H1 (cell line): ENCODE results near the gene TOR1A. TPM values are rescaled to one million over a fixed set of nuclear protein-coding genes. Genes with fewer than 3 reads are reported as not detected.

Experiments
- CTCF ChIA-PET: fragments of 300-600 bp; sonication (Branson Sonifier 250); formaldehyde crosslinking; loops from one replicate; lab custom pipeline; 2021; ENCODE audit not compliant: partially characterized antibody; lab: Charles Lee
- POLR2A ChIA-PET: fragments of 300-600 bp; sonication (Branson Sonifier 250); formaldehyde crosslinking; loops from one replicate; lab custom pipeline; 2021; ENCODE audit warnings: inconsistent platforms; ENCODE audit not compliant: partially characterized antibody; lab: Charles Lee
- DNase-seq, 2 experiments: peaks; one replicate each; pipeline versions ENCODE4 v3.0.0 to v3.0.0-alpha.2; 2010 to 2022; ENCODE audit warnings: low spot score in 2 of 2, low read depth in 1 of 2, mixed read lengths in 1 of 2
- FAIRE-seq: peaks from 2 replicates; lab custom pipeline; 2011; peaks lifted over from hg19 to GRCh38; lab: Jason Lieb, UNC
- H2AFZ ChIP-seq: 2 replicates; pipeline ENCODE4 v1.8.1; 2012; ENCODE audit warnings: low read length, inconsistent platforms
- H2AK5ac ChIP-seq: 2 replicates; pipeline ENCODE4 v1.6.1; 2013; ENCODE audit warnings: low read depth, low read length
- H2BK120ac ChIP-seq: replicated peaks from 2 replicates; pipeline ENCODE3; 2013; ENCODE audit warnings: low read depth, low read length, inconsistent platforms
- H2BK12ac ChIP-seq: 2 replicates; pipeline ENCODE4 v1.6.1; 2013; ENCODE audit warnings: low read depth, low read length
- H2BK15ac ChIP-seq: 2 replicates; pipeline ENCODE4 v1.6.1; 2013; ENCODE audit warnings: low read length
- H2BK20ac ChIP-seq: 2 replicates; pipeline ENCODE4 v1.6.1; 2013; ENCODE audit warnings: low read length
- H2BK5ac ChIP-seq: 2 replicates; pipeline ENCODE4 v1.6.1; 2013; ENCODE audit warnings: low read depth, low read length
- H3K14ac ChIP-seq: 2 replicates; pipeline ENCODE4 v1.6.1; 2013; ENCODE audit warnings: inconsistent platforms; ENCODE audit not compliant: insufficient read length
- H3K18ac ChIP-seq: 2 replicates; pipeline ENCODE4 v1.6.1; 2013; ENCODE audit warnings: low read length; ENCODE audit errors: extremely low read depth
- H3K23ac ChIP-seq: 2 replicates; pipeline ENCODE4 v1.6.1; 2013; ENCODE audit warnings: inconsistent platforms; ENCODE audit not compliant: insufficient read length
- H3K23me2 ChIP-seq: 2 replicates; pipeline ENCODE4 v1.6.1; 2013; ENCODE audit warnings: low read depth, low read length
- H3K27ac ChIP-seq: 2 replicates; pipeline ENCODE4 v1.6.1; 2011; ENCODE audit warnings: low read depth, low read length, inconsistent platforms
- H3K27me3 ChIP-seq, 4 experiments: replicated peaks in 1 of 4; 1 replicate in 1 of 4; 2 replicates in 3 of 4; pipeline versions ENCODE4 v1.6.1 to v1.8.1; 2011 to 2013; ENCODE audit warnings: low read length in 3 of 4, mild to moderate bottlenecking in 3 of 4, inconsistent platforms in 2 of 4, mixed read lengths in 2 of 4, moderate library complexity in 1 of 4; ENCODE audit not compliant: control insufficient read depth in 3 of 4, insufficient read depth in 3 of 4; ENCODE audit errors: extremely low read depth in 1 of 4
- H3K36me3 ChIP-seq, 4 experiments: 2 replicates each; pipeline versions ENCODE4 v1.6.1 to v1.8.1; 2011 to 2013; ENCODE audit warnings: mild to moderate bottlenecking in 4 of 4, low read length in 3 of 4, moderate library complexity in 2 of 4, control low read depth in 1 of 4, inconsistent platforms in 1 of 4; ENCODE audit not compliant: insufficient read depth in 4 of 4, control insufficient read depth in 2 of 4
- H3K4ac ChIP-seq: replicated peaks from 2 replicates; pipeline ENCODE3; 2013; ENCODE audit warnings: low read length, low read depth, mixed read lengths, inconsistent platforms; ENCODE audit not compliant: insufficient read length
- H3K4me1 ChIP-seq, 4 experiments: replicated peaks in 1 of 4; 1 replicate in 1 of 4; 2 replicates in 3 of 4; pipeline versions ENCODE4 v1.6.1 to v1.8.1; 2011 to 2013; ENCODE audit warnings: low read length in 3 of 4, inconsistent platforms in 2 of 4, mixed read lengths in 1 of 4; ENCODE audit not compliant: insufficient read depth in 4 of 4, control insufficient read depth in 3 of 4
- H3K4me2 ChIP-seq, 2 experiments: 2 replicates each; pipeline versions ENCODE4 v1.6.1 to v1.8.1; 2011 to 2013; ENCODE audit warnings: low read depth in 2 of 2, low read length in 2 of 2, control low read depth in 1 of 2, inconsistent platforms in 1 of 2, mild to moderate bottlenecking in 1 of 2; ENCODE audit not compliant: insufficient read depth in 1 of 2
- H3K4me3 ChIP-seq, 4 experiments: fragments of 200-600, 300-600 bp in 1 of 4; sonication (generic), shearing (Covaris generic), sonication (Bioruptor Twin) in 1 of 4; 2 replicates each; pipeline versions ENCODE4 v1.5.1 to v1.8.1; 2011 to 2016; ENCODE audit warnings: low read length in 4 of 4, low read depth in 3 of 4, control low read depth in 2 of 4, inconsistent platforms in 2 of 4, mild to moderate bottlenecking in 2 of 4, mixed read lengths in 1 of 4, moderate library complexity in 1 of 4; ENCODE audit not compliant: insufficient read depth in 2 of 4; ENCODE audit errors: extremely low read depth in 1 of 4
- H3K56ac ChIP-seq: replicated peaks from 2 replicates; pipeline ENCODE3; 2013; ENCODE audit warnings: low read depth, mild to moderate bottlenecking, mixed read lengths, low read length, inconsistent platforms; ENCODE audit not compliant: insufficient read length
- H3K79me1 ChIP-seq: 2 replicates; pipeline ENCODE4 v1.6.1; 2013; ENCODE audit warnings: low read depth, low read length, control low read depth
- H3K79me2 ChIP-seq, 2 experiments: 2 replicates each; pipeline versions ENCODE4 v1.6.1 to v1.8.1; 2012 to 2013; ENCODE audit warnings: low read length in 2 of 2, mild to moderate bottlenecking in 2 of 2, inconsistent platforms in 1 of 2; ENCODE audit not compliant: insufficient read depth in 2 of 2, control insufficient read depth in 1 of 2
- H3K9ac ChIP-seq, 4 experiments: replicated peaks in 1 of 4; 1 replicate in 1 of 4; 2 replicates in 3 of 4; pipeline versions ENCODE4 v1.6.1 to v1.8.1; 2011 to 2013; ENCODE audit warnings: low read depth in 3 of 4, low read length in 3 of 4, control low read depth in 2 of 4, mild to moderate bottlenecking in 2 of 4, moderate library complexity in 2 of 4, inconsistent platforms in 1 of 4; ENCODE audit errors: extremely low read depth in 1 of 4
- H3K9me3 ChIP-seq, 2 experiments: 2 replicates each; pipeline versions ENCODE4 v1.6.1 to v1.8.1; 2012 to 2013; ENCODE audit warnings: mild to moderate bottlenecking in 2 of 2, moderate library complexity in 2 of 2, control low read depth in 1 of 2, inconsistent platforms in 1 of 2, low read depth in 1 of 2, low read length in 1 of 2, mixed read lengths in 1 of 2; ENCODE audit not compliant: insufficient read depth in 2 of 2
- H4K20me1 ChIP-seq, 2 experiments: replicated peaks in 1 of 2; 2 replicates each; pipeline versions ENCODE3 to v1.8.1; 2011 to 2013; ENCODE audit warnings: inconsistent platforms in 2 of 2, low read length in 2 of 2, mild to moderate bottlenecking in 1 of 2; ENCODE audit not compliant: insufficient read depth in 2 of 2, control insufficient read depth in 1 of 2
- H4K5ac ChIP-seq: 2 replicates; pipeline ENCODE4 v1.6.1; 2013; ENCODE audit warnings: low read length, low read depth, mixed read lengths, inconsistent platforms; ENCODE audit not compliant: insufficient read length
- H4K8ac ChIP-seq: 2 replicates; pipeline ENCODE4 v1.8.0; 2013; ENCODE audit warnings: mild to moderate bottlenecking, moderate library complexity, low read length, inconsistent platforms; ENCODE audit not compliant: insufficient read depth; ENCODE audit errors: extremely low read depth
- H4K91ac ChIP-seq: replicated peaks from 2 replicates; pipeline ENCODE3; 2013; ENCODE audit warnings: low read length, mixed read lengths, inconsistent platforms; ENCODE audit not compliant: insufficient read length
- CEBPB ChIP-seq: IDR thresholded peaks from 2 replicates; pipeline ENCODE4 v1.6.1; 2012; ENCODE audit warnings: low read depth, low read length
- KDM5A ChIP-seq: fragments of 200-600 bp; IDR thresholded peaks from 2 replicates; pipeline ENCODE4 v1.7.1; 2012; ENCODE audit warnings: mild to moderate bottlenecking, low read length, inconsistent platforms, mixed read lengths
- POLR2A ChIP-seq, 2 experiments: IDR thresholded peaks; 1 replicate in 1 of 2; 2 replicates in 1 of 2; pipeline ENCODE4 v1.6.1; 2011; ENCODE audit warnings: low read depth in 2 of 2, low read length in 2 of 2, mild to moderate bottlenecking in 2 of 2; ENCODE audit errors: control extremely low read depth in 1 of 2
- whole genome bisulfite sequencing, 2 experiments: shearing (Covaris generic) in 1 of 2; methylation state at CpG; one replicate each; pipeline versions ENCODE4 v1.1.6 to v1.1.7; 2013 to 2015; ENCODE audit warnings: low lambda C conversion rate in 2 of 2, mixed read lengths in 2 of 2, inconsistent platforms in 1 of 2, low coverage in 1 of 2, missing lambda C conversion rate in 1 of 2; ENCODE audit not compliant: insufficient replicate concordance in 2 of 2, insufficient coverage in 1 of 2, insufficient read length in 1 of 2; ENCODE audit errors: extremely low coverage in 1 of 2, missing lambda C conversion rate in 1 of 2; 5-methylcytosine and 5-hydroxymethylcytosine counted together
- polyA plus RNA-seq, 7 experiments: library from polyadenylated mRNA; depleted of rRNA in 3 of 7; stranded (reverse) in 5 of 7; unstranded in 2 of 7; fragments of >200 nt in 5 of 7; fragments of 200-250 nt in 2 of 7; gene quantifications; 1 replicate in 5 of 7; 2 replicates in 1 of 7; 4 replicates in 1 of 7; pipeline versions ENCODE4 v1.2.1 to v1.2.3, GENCODE V29; 2011 to 2013; ENCODE audit warnings: missing spikeins in 2 of 7, mixed read lengths in 2 of 7
- total RNA-seq: library from RNA; stranded (reverse); fragmentation: NEBNext Ultra II Directional; extraction: Animal tissue kit (Norgen Biotek cat#: 25700); gene quantifications from 2 replicates; pipeline ENCODE4 v1.2.1, GENCODE V29; 2021

The TOR1A gene
- total and polyA plus RNA-seq, 2 of the 8 experiments (the other 6 are each of a cell fraction or from before 2014, with no cell fraction given): 37.6 to 46.7 TPM

DNA sequence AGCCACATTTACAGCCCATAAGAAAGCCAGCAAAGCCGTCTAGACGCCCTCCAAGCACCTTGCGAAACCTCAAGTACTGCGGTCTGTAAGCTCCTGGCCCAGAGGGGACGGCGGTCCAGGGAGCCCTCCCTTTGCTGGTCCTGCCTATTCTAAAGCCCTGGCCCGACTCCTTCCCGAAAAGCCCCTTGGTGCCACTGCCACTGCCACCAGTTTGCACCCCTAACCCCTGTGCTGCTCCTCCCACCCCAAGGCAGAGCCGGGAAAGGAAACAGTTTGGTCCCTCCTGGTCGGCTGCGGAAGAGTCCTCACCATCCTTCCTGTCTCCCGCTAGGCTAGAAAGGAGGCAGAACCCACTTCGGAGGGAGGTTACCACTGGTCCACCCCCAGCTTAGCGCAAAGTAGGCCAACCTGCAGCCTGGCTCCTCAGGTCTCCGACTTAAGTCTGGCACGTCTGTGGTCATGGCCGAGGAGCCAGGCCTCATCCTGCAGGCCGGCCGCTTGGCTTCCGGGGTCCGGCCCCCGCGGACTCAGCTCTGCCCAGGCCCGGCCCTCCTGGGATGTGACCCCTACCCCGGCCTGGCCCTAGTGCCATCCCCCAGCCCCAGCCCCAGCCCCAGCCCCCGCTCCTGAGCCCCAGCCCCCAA is 916 bp downstream of the TOR1A start:
- Histone ChIP-seq H2BK120ac (no peak overlapping the region), H4K8ac (peak overlapping the region; percentile 71; the same call in 1 of the 2 replicates), H2BK15ac (no peak overlapping the region), H2BK20ac (no peak overlapping the region), H3K27me3 (no peaks in the 10 kb centered on the region), H4K5ac (peak overlapping the region; percentile 48), H3K23me2 (peaks cover 5% of the 10 kb centered on the region; the same call in 1 of the 2 replicates), H2BK12ac (no peak overlapping the region), H3K14ac (no peak overlapping the region), H2BK5ac (no peak overlapping the region), H3K18ac (no peak overlapping the region), H3K4me1 (peaks cover 0 to 5% (median 4%) of the 10 kb centered on the region in 4 experiments; a peak in 5 of 7 replicates), H3K79me1 (peaks cover 6% of the 10 kb centered on the region), H3K56ac (peak overlapping the region; percentile 17), H4K20me1 (peaks cover 2 to 4% of the 10 kb centered on the region in 2 experiments), H3K23ac (no peak overlapping the region), H2AFZ (0 out of 2 replicates have a peak overlapping the region, but pooled peaks have one; percentile 46), H3K27ac (0 out of 2 replicates have a peak overlapping the region, but pooled peaks have one; percentile 29), H2AK5ac (no peak overlapping the region), H4K91ac (no peak overlapping the region), H3K36me3 (peaks cover 14 to 37% (median 24%) of the 10 kb centered on the region in 4 experiments), H3K79me2 (peaks cover 0 to 11% of the 10 kb centered on the region in 2 experiments; a peak in 2 of 4 replicates), H3K4ac (no peak overlapping the region), H3K9me3 (no peaks in the 10 kb centered on the region), H3K9ac (peak overlapping the region in 3 of 4 experiments; percentile 34 to 58 (median 41); a peak in 4 of 7 replicates), H3K4me3 (peak overlapping the region; percentile 75 to 100 (median 87)), H3K4me2 (peak overlapping the region; percentile 88 to 99)
- ChIA-PET POLR2A (interaction anchor here (0.6 to 2.4 kb wide), 4 partner anchors 9 to 93 kb away, joined by 3 to 8 read pairs (median 4); partner anchors contain the start of gene TOR1B), CTCF (interaction anchor here (1.1 kb wide), 1 partner anchor 11 kb away, joined by 3 read pairs; no protein-coding TSS in a partner anchor)
- DNase-seq (peak in 1 of 2 experiments; percentile 55), FAIRE-seq (no peak)
- TF ChIP-seq CEBPB (no peak; the same call in 1 of the 2 replicates), KDM5A (no peak), POLR2A (IDR thresholded peaks at IDR 0.05; ENCODE audit: control extremely low read depth in 1 of 2, low read depth in 2 of 2, low read length in 2 of 2) (0 out of 3 replicates have a peak, but pooled peaks of 1 of the 2 experiments have one; percentile 28)
- 47% methylated on average over 18 of the region's 26 CpGs; no CpG with 5 or more reads in 1 of the 2 experiments for WGBS, 2 experiments
